Neural cell (in vitro differentiated cells): ENCODE data around the gene GIMAP8.

Experiments
- EP300 ChIP-seq: fragments of 450-650 bp; conservative IDR thresholded peaks from 2 replicates; pipeline ENCODE4 v1.6.1; 2014; ENCODE audit warnings: antibody characterized with exemption, mild to moderate bottlenecking, moderate library complexity; ENCODE audit not compliant: poor library complexity, severe bottlenecking
- EZH2 ChIP-seq: fragments of 200-600, 300-800 bp; shearing (Covaris generic), sonication (generic); IDR thresholded peaks from 2 replicates; pipeline ENCODE4 v1.6.1; 2014; ENCODE audit warnings: antibody characterized with exemption, low read length, borderline replicate concordance, mild to moderate bottlenecking; ENCODE audit not compliant: insufficient read depth, poor library complexity, severe bottlenecking
- POLR2AphosphoS5 ChIP-seq: IDR thresholded peaks from 2 replicates; pipeline ENCODE4 v1.6.1; 2012
- RAD21 ChIP-seq: fragments of 450-650 bp; conservative IDR thresholded peaks from 2 replicates; pipeline ENCODE4 v1.6.1; 2014; ENCODE audit warnings: antibody characterized with exemption, mild to moderate bottlenecking, moderate library complexity
- REST ChIP-seq: IDR thresholded peaks from 2 replicates; pipeline ENCODE4 v1.6.1; 2012; ENCODE audit warnings: borderline replicate concordance
- SMC3 ChIP-seq: fragments of 450-650 bp; conservative IDR thresholded peaks from 2 replicates; pipeline ENCODE4 v1.6.1; 2014; ENCODE audit warnings: antibody characterized with exemption, mild to moderate bottlenecking, moderate library complexity; ENCODE audit not compliant: poor library complexity
- TAF1 ChIP-seq: IDR thresholded peaks from 2 replicates; pipeline ENCODE4 v1.6.1; 2012; ENCODE audit warnings: low read depth
- TF ChIP-seq, protein P1 (sequence below): fragments of 450-650 bp; IDR thresholded peaks from 2 replicates; pipeline ENCODE4 v1.5.1; 2014; ENCODE audit warnings: antibody characterized with exemption, mild to moderate bottlenecking, moderate library complexity; ENCODE audit not compliant: poor library complexity, severe bottlenecking

DNA sequence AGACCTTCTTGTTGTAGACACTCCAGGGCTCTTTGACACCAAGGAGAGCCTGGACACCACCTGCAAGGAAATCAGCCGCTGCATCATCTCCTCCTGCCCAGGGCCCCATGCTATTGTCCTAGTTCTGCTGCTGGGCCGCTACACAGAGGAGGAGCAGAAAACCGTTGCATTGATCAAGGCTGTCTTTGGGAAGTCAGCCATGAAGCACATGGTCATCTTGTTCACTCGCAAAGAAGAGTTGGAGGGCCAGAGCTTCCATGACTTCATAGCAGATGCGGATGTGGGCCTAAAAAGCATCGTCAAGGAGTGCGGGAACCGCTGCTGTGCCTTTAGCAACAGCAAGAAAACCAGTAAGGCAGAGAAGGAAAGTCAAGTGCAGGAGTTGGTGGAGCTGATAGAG lies 69.7 kb downstream of the GIMAP8 start:
- TF ChIP-seq TAF1 = no peak
- TF ChIP-seq, protein P1, sequence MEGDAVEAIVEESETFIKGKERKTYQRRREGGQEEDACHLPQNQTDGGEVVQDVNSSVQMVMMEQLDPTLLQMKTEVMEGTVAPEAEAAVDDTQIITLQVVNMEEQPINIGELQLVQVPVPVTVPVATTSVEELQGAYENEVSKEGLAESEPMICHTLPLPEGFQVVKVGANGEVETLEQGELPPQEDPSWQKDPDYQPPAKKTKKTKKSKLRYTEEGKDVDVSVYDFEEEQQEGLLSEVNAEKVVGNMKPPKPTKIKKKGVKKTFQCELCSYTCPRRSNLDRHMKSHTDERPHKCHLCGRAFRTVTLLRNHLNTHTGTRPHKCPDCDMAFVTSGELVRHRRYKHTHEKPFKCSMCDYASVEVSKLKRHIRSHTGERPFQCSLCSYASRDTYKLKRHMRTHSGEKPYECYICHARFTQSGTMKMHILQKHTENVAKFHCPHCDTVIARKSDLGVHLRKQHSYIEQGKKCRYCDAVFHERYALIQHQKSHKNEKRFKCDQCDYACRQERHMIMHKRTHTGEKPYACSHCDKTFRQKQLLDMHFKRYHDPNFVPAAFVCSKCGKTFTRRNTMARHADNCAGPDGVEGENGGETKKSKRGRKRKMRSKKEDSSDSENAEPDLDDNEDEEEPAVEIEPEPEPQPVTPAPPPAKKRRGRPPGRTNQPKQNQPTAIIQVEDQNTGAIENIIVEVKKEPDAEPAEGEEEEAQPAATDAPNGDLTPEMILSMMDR = no peak
- TF ChIP-seq EZH2 = no peak
- TF ChIP-seq RAD21 = no peak
- no peak for TF ChIP-seq POLR2AphosphoS5
- TF ChIP-seq REST = no peak
- no peak for TF ChIP-seq EP300
- no peak for TF ChIP-seq SMC3
